ENCODE results near the gene C2orf81.

The C2orf81 gene

GRCh38 chr2:74390606-74391005 is 30.8 kb downstream of the C2orf81 start:
- DNase-seq, result no peak

GRCh38 chr2:74387346-74387745 is 34.1 kb downstream of the C2orf81 start:
- no peak for DNase-seq

DNA sequence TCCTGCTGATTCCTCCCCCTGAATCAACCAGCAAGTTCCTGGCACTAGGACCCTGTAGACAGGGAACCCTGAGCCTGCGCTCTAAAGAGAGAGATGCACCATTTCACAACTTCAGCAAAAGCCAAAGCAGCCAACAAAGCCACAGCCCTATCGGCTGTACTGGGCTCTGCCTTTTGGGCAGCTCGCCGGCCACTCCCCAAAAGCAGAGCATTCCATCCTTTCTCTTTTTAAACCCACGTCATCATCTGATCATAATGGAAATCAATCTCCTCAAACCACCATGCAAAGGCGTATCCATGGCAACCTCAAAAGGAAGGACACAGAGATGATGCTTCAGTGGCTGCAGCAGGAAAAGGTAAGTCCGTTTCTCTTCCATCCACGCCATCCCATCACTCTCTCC is 36.0 kb downstream of the C2orf81 start:
- no peak for DNase-seq

- no peak for DNase-seq
Measured at GRCh38 chr2:74384051-74384450, 37.4 kb downstream of the C2orf81 start.

GRCh38 chr2:74383254-74383653 is 38.2 kb downstream of the C2orf81 start:
- no peak for DNase-seq

GRCh38 chr2:74381751-74382150 is 39.7 kb downstream of the C2orf81 start:
- DNase-seq, result no peak

DNA sequence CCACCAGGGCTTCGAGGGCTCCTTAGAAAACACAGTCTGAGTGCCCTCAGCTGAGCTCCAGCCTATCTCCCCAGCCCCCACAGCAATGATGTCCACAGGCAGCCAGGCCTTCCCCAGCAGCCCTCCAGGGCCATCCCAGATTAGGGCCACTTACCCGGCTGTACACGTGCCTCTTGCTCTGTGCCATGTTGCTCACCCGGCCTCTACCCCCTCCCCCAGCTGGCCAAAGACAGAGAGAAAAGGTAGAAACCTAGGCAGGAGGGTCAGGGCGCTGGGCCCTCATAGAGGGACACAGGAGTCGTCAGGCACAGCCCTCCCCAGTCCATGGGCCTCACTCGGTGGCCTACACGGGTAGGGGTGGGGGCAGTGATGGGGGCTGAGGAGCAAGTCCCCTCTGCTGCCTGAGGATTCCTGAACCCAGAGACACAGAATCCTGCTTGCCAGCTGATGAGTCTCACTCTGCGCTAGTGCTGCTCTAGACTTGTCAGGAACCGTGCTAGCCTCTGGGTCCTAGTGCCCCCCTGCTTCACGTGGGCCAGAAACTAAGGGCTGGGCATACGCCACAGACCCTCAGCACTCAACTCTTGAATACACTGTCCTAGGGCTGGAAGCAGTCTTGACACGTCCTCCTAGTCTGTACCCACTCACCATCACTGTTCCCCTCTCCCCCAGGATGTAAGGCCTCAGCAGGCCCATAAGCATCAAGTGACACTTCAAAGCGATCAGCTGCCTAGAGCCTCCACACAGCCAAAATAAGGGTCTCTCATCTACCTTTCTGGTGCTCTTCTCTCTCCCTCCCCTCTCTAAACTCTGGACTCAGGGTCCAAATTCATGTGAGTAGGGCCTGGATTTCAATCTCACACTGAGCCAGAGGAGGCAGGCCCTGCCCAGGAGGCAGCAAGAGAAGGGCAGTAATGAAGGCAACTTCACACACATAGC is 41.3 kb downstream of the C2orf81 start, which contains the start of gene DCTN1:
Gene DCTN1, minus strand, starts transcription at position 461 of the 939 bp plus-strand sequence. Its CDS starts 274 bp downstream, at position 187.
- DNase-seq, result no peak

GRCh38 chr2:74378007-74378406 is 43.4 kb downstream of the C2orf81 start:
- no peak for DNase-seq

DNA sequence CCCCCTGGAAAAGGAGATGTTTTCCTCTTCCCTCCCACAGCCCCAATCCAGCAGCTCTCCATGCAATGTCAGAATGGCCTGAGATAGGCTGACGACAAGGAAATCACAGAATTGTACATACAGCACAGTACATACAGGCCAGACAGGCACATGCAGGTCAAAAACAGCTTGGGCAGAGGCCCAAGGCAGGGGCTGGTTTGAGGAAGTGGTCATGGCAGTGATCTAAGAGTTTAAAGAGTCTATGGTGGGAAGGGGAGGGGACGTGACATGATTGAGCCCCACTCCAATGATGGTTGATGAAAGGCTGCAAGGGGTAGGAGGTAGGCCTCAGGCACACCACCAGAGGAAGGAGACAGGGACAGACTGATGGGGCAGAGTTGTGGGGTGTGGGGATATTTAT is 45.6 kb downstream of the C2orf81 start:
- DNase-seq, result no peak

DNA sequence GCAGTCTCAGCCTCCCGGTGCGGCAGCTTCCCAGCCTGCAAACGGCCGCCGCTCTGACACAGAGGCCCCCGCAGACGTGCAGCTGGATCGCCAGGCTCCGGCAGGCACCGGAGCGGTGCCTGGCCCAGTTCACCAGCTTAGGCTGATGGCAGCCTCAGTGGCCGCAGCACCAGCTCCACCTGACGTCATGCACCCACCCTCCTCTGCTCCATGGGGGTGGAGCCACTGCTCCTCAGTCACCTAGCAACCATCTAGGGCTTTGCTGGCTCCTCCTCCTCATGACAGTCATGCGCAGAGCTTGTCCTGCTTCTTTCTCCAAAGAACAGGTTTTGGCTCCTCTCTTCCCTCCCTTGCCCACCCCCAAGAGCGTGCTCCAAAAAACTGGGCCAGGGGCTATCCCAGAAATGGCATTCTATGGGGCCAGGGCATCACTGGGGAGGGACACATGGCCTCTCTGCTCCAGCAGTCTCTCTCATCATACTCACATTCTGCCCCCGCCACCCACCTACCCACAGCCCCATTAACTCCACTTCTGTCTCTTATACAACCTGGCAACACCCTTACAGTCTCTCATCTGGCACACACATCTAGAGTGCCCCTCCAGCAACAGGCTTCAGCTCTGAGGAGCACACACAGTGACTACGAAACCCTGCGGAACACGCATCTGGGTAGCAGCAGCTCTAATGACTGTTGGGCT is 46.8 kb downstream of the C2orf81 start:
- no peak for DNase-seq

DNA sequence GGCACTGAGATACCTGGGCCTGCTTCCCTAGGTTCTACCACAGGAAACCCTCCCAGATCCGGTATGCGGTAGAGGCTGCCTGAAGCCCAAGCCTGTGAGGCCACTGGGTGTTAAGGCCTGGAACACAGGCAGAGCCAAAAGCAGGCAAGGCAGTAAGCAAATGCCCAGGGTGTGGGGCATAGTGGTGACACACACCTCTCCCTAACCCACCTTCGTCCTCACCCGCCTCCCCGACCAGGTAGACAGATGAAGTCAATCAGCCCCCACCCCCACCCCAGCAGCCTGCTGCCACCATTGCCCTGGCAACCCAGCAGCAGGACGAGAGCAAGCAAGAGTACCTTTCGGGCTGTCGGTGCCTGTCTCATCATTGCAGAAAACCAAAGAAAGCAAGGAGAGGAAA is 47.4 kb downstream of the C2orf81 start:
- no peak for DNase-seq

- DNase-seq, result no peak
Measured at GRCh38 chr2:74373221-74373676, 48.2 kb downstream of the C2orf81 start.

DNA sequence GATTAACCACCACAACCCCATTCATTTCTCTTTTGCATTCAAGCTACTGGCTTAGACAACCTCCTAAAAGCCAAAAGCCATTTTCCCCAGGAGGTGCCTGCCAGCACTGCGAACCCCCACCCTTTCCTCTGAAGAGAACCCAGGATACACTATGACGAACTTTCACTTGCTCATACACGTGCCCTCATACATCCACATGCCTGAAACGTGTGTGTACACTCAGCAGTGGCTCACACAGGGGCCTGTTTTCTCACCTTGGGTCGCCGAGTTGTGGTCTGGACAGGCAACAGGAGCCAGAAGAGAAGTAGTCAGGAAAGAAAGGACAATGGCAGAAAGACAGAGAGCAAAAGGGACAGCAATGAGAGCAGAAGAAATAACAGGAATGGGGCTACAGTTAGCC is 48.7 kb downstream of the C2orf81 start:
- no peak for DNase-seq

- DNase-seq, result no peak
Measured at GRCh38 chr2:74371421-74371820, 50.0 kb downstream of the C2orf81 start.

- no peak for DNase-seq
Measured at GRCh38 chr2:74369976-74370375, 51.4 kb downstream of the C2orf81 start.

GRCh38 chr2:74368499-74368898 is 52.9 kb downstream of the C2orf81 start:
- DNase-seq, result no peak

GRCh38 chr2:74367789-74368188 is 53.6 kb downstream of the C2orf81 start:
- no peak for DNase-seq

DNA sequence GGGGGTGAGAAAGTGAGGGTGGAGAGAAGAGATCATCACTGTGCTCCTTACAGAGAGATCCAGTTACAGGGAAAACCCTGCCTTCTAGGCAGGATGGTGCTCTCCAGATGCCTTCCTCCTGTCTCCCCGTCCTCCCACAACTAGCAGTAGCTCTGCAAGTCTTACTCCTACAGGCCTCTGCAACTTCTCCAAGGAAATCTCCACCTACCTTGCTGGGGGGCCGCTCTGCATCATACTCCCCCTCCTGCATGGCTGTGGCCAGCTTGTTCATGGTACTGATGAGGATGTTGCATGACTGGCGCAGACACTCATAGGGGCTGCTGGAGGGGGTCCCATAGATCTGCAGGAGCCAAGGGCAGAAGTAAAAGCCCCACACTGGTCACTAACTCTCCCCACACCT is 55.4 kb downstream of the C2orf81 start:
- no peak for DNase-seq

DNA sequence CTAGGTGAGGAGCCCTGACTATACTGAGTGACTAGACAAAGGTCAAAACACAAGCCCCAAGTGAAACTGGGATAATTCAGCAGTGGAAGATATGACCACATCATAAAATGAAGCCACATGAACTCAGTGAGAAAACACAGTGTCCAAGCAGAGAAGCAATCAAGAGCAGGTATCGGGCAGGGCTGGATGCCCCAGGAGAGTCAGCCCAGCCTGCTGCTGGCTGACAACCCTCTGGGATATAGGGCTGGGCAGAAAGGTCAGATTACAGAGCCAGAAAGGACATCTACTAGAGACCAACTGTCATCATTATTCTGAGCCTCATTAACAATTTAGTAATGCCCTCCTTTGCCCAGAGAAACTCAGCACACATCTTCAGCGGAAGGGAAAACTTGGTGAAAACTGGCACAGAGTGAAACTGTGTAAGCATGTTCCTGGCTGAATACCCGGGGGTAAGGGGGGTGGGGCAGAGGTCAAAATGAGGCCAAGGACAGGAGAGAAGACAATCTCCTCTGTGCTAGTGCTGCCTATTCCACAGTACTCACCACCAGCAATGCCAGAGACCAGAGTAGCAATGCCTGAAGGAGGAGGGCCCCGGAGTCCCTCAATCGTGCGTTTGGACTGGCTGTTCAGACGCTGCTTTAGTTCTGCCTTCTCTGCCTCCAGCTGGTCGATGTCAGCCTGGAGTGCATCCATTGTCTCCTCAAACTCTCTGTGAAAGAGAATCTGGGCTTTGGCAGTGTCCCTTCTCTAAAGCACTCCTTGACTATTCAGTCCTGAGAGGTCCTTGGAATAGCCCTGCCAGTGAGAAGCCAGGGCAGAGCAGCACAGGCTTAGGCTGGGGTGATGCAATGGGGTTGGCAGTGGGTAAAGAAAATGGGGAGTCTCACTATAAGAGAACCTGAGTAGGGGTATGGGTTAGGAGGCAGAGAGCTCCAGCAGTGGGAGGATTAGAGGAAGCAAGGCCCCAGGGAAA is 56.6 kb downstream of the C2orf81 start:
- no peak for DNase-seq
